ENCODE measurements around the gene CPNE8. TPM values are rescaled to one million over a fixed set of nuclear protein-coding genes. Genes with fewer than 3 reads are reported as not detected.

Gene CPNE8
- total RNA-seq, 1 donor from 2014 or later, result 21.2 TPM

DNA sequence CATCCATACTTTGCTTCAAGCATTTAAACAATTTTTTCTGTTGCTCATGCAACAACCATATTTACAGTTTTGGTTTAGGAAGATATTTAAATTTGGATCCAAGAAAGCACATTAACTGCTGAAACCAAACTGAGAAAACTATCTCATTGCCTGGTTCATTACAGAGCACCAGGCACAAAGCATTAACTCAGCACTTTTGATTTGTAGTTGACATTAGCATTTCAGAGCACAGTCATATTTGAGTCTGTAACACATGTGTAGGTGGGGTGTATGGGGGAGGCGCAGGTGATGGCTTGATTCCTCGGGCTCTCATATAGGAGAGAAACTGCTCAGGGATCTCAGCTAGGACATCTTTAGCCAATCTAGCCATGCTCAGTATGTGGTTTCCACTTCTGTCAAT is 251.7 kb downstream of the CPNE8 start:
- no peak for DNase-seq (ENCODE audit: extremely low read depth, low read depth, low spot score)

DNA sequence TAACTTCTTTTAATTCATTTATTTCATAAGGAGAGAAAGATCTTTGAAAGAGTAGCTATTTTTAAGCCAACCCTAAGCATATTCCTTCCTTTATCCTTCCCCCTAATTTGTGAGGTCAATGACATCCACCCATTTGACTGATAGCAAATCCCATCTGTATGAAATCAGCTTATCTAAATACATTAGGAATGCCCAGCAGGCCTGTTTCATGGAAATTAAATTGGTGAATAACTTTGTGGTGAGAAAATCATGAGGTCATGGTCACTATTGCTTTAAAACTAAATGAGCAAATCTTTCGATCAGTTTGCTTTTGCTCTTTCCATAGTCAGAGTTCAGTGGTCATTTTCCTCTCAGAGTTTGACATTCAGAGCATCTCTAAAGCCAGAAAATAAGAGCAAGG is 256.6 kb downstream of the CPNE8 start:
- no peak for DNase-seq (ENCODE audit: extremely low read depth, low read depth, low spot score)

GRCh38 chr12:38646146-38646545 is 259.2 kb downstream of the CPNE8 start:
- DNase-seq (ENCODE audit: extremely low read depth, low read depth, low spot score), result no peak

DNA sequence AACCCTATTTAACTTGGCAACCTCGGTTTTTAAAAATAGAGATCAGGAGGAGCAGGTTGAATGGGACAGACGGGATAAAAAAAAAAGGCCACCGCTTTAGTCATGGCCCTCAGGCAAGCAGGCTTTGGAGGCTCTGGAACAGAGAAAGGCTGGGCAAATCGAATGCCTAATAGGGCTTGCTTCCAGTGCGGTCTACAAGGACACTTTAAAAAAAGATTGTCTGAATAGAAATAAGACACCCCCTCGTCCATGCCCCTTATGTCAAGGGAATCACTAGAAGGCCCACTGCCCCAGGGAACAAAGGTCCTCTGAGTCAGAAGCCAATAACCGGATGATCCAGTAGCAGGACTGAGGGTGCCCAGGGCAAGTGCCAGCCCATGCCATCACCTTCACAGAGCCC is 265.8 kb downstream of the CPNE8 start:
- DNase-seq (ENCODE audit: extremely low read depth, low read depth, low spot score), result no peak

- no peak for DNase-seq (ENCODE audit: extremely low read depth, low read depth, low spot score)
Observed at GRCh38 chr12:38638401-38638800, 267.0 kb downstream of the CPNE8 start.

GRCh38 chr12:38633511-38633910 is 271.9 kb downstream of the CPNE8 start:
- DNase-seq (ENCODE audit: extremely low read depth, low read depth, low spot score), result no peak

- DNase-seq (ENCODE audit: extremely low read depth, low read depth, low spot score), result no peak
Observed at GRCh38 chr12:38629064-38629463, 276.3 kb downstream of the CPNE8 start.

DNA sequence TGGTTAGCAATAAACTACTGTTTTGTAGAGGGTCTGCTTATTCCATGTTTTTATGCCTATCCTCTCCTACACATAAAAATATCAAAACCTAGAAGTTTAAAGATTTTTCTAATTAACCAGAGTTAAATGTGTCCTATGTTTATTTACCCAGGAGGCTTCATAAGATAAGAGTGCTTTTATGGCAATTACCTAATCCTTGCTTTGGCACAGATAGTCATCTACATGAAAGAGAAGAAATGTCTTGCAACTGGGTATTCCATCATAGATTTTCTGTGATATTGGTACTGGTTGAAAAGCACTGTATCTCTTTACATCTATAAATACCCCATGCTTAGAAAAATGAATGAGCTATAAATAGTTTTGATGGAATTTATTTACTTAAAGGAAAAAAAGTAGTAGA is 277.1 kb downstream of the CPNE8 start:
- DNase-seq (ENCODE audit: extremely low read depth, low read depth, low spot score), result no peak

- DNase-seq (ENCODE audit: extremely low read depth, low read depth, low spot score), result no peak
Observed at GRCh38 chr12:38625306-38625705, 280.1 kb downstream of the CPNE8 start.

GRCh38 chr12:38614171-38614570 is 291.2 kb downstream of the CPNE8 start:
- DNase-seq (ENCODE audit: extremely low read depth, low read depth, low spot score), result no peak

DNA sequence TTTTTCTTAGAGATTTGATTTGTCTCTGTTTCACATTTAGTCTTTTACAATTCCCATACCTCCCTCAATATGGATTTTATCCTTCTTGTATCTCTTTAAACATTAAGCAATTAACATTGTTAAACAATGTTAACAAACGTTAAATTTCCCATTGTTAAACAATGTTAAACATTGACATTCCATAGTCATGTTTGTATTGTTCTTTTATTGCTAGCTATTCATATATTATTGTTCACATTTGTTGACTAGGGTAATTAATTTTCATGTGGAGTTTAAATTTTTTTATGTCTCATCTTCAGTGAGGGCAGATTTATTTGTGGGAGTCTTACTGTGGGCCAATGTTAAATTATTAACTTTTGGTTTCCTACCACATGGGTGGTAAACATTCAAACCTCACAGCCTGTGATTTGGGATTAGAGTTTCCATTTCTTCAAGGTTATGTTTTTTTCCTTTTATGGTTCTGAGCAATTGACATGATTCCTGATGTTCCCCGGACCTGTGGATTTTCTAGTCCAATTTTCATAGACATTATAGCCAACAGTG is 294.5 kb downstream of the CPNE8 start:
- DNase-seq (ENCODE audit: extremely low read depth, low read depth, low spot score), result no peak

GRCh38 chr12:38607295-38607694 is 298.1 kb downstream of the CPNE8 start:
- no peak for DNase-seq (ENCODE audit: extremely low read depth, low read depth, low spot score)

All from glomerular endothelial cell (primary cell).